ENCODE measurements around the gene BMPR2. TPM values are rescaled to one million over a fixed set of nuclear protein-coding genes. Genes with fewer than 3 reads are reported as not detected.
"Not testable (repeated sequence)": the region's sequence is repeated elsewhere in the genome, so short reads cannot be mapped to it uniquely, and the experiment has no call there.

The BMPR2 gene
- total RNA-seq, 1 experiment from 2014 or later: 28.1 TPM

DNA sequence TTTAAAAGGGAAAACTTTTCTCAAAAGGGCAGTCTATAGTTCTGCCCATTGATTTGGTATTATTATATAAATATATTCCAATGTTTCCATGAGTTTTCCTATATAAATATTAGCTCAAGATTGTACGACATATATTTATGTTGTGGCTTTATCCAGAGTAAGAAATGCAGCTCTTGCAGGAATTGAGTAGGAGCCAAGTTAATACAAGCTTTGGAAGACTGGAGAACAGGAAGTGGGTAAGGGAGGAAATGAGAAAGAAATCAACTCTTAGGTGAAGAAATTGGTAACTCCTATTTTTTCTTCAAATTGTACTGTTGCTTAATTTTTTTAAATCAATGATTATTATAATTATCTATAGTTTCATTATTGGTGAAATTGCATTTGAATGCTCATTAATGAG, 153.3 kb downstream of the BMPR2 start:
- H3K27me3 Mint-ChIP-seq (ENCODE audit: insufficient read depth, unreplicated experiment): no peaks in the 10 kb centered on the region
- H3K4me3 Mint-ChIP-seq (ENCODE audit: unreplicated experiment): no peak overlapping the region

DNA sequence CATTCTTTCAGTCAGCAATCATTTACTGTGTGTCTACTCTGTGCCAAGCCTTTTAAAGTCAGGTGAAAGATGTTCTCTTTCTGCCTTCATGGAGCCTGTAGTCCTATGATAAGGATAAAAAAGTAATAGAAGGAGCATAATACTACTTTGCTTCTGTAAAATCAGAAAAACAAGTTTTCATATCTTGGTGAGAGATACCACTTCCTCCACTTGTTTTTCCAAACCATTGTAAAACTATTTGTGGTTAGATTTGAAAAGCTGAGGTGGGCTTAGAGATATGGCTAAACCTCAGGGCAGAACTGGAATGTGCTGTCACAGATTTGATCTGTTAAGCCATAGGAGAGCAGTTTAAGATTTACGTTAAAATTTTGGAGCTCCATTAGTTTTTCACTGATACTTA, 153.9 kb downstream of the BMPR2 start:
- no peak for DNase-seq
- Histone ChIP-seq H3K9me3 (no peaks in the 10 kb centered on the region), H3K4me3 (ENCODE audit: low read depth, low read length) (no peak overlapping the region), H3K36me3 (ENCODE audit: control insufficient read depth, insufficient read depth, low read length) (no peaks in the 10 kb centered on the region), H3K4me1 (no peaks in the 10 kb centered on the region), H3K27me3 (replicated peaks; ENCODE audit: control insufficient read depth, insufficient read depth, low read length) (no peaks in the 10 kb centered on the region)
- CTCF ChIA-PET: no interaction called here
- Mint-ChIP-seq H3K9me3 (ENCODE audit: unreplicated experiment) (no peaks in the 10 kb centered on the region), H3K36me3 (ENCODE audit: insufficient read depth, unreplicated experiment) (no peaks in the 10 kb centered on the region), H3K27me3 (ENCODE audit: insufficient read depth, unreplicated experiment) (no peaks in the 10 kb centered on the region), H3K27ac (ENCODE audit: unreplicated experiment) (no peak overlapping the region), H3K4me1 (ENCODE audit: low read depth, unreplicated experiment) (no peaks in the 10 kb centered on the region), H3K4me3 (ENCODE audit: unreplicated experiment) (no peak overlapping the region)
- TF ChIP-seq, protein P1, sequence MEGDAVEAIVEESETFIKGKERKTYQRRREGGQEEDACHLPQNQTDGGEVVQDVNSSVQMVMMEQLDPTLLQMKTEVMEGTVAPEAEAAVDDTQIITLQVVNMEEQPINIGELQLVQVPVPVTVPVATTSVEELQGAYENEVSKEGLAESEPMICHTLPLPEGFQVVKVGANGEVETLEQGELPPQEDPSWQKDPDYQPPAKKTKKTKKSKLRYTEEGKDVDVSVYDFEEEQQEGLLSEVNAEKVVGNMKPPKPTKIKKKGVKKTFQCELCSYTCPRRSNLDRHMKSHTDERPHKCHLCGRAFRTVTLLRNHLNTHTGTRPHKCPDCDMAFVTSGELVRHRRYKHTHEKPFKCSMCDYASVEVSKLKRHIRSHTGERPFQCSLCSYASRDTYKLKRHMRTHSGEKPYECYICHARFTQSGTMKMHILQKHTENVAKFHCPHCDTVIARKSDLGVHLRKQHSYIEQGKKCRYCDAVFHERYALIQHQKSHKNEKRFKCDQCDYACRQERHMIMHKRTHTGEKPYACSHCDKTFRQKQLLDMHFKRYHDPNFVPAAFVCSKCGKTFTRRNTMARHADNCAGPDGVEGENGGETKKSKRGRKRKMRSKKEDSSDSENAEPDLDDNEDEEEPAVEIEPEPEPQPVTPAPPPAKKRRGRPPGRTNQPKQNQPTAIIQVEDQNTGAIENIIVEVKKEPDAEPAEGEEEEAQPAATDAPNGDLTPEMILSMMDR (IDR thresholded peaks at IDR 0.05; ENCODE audit: insufficient read depth in 1 of 2, low read depth in 1 of 2, low read length in 1 of 2, severe bottlenecking in 1 of 2, unreplicated experiment in 1 of 2): no peak
- POLR2A ChIA-PET: interaction anchor here (0.6 kb wide), 1 partner anchor 251 kb away, joined by 3 read pairs; no protein-coding TSS in a partner anchor
- no TSS peak for BruUV-seq (replicated peaks)
- intact Hi-C loops (cut with micrococcal nuclease; ENCODE audit: unreplicated experiment): no loop called here

More for the DNA sequence above, 153.3 kb downstream of the BMPR2 start:
- Histone ChIP-seq H3K36me3 (ENCODE audit: control insufficient read depth, insufficient read depth, low read length) (no peaks in the 10 kb centered on the region), H3K27me3 (replicated peaks; ENCODE audit: control insufficient read depth, insufficient read depth, low read length) (no peaks in the 10 kb centered on the region), H3K9me3 (no peaks in the 10 kb centered on the region), H3K4me3 (ENCODE audit: low read depth, low read length) (no peak overlapping the region), H3K4me1 (no peaks in the 10 kb centered on the region)
- BruUV-seq (replicated peaks): no TSS peak
- intact Hi-C loops (cut with micrococcal nuclease; ENCODE audit: unreplicated experiment): no loop called here
- H3K9me3 Mint-ChIP-seq (ENCODE audit: unreplicated experiment): no peaks in the 10 kb centered on the region
- POLR2A ChIA-PET: no interaction called here
- no peak overlapping the region for H3K27ac Mint-ChIP-seq (ENCODE audit: unreplicated experiment)
- no peaks in the 10 kb centered on the region for H3K36me3 Mint-ChIP-seq (ENCODE audit: insufficient read depth, unreplicated experiment)
- CTCF ChIA-PET: no interaction called here
- TF ChIP-seq, protein P1 (IDR thresholded peaks at IDR 0.05; ENCODE audit: insufficient read depth in 1 of 2, low read depth in 1 of 2, low read length in 1 of 2, severe bottlenecking in 1 of 2, unreplicated experiment in 1 of 2): no peak
- DNase-seq: no peak
- H3K4me1 Mint-ChIP-seq (ENCODE audit: low read depth, unreplicated experiment): no peaks in the 10 kb centered on the region

DNA sequence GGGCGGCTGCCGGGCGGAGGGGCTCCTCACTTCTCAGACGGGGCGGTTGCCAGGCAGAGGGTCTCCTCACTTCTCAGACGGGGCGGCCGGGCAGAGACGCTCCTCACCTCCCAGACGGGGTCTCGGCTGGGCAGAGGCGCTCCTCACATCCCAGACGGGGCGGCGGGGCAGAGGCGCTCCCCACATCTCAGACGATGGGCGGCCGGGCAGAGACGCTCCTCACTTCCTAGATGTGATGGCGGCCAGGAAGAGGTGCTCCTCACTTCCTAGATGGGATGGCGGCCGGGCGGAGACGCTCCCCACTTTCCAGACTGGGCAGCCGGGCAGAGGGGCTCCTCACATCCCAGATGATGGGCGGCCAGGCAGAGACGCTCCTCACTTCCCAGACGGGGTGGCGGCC, 159.2 kb downstream of the BMPR2 start:
- H3K9me3 Mint-ChIP-seq (ENCODE audit: unreplicated experiment); H3K9me3 ChIP-seq; POLR2A ChIA-PET; CTCF ChIA-PET; H3K27me3 ChIP-seq (replicated peaks; ENCODE audit: control insufficient read depth, insufficient read depth, low read length); DNase-seq; BruUV-seq (replicated peaks); intact Hi-C loops (cut with micrococcal nuclease; ENCODE audit: unreplicated experiment); H3K27ac Mint-ChIP-seq (ENCODE audit: unreplicated experiment); H3K36me3 Mint-ChIP-seq (ENCODE audit: insufficient read depth, unreplicated experiment); H3K36me3 ChIP-seq (ENCODE audit: control insufficient read depth, insufficient read depth, low read length); H3K4me3 Mint-ChIP-seq (ENCODE audit: unreplicated experiment); H3K4me3 ChIP-seq (ENCODE audit: low read depth, low read length); H3K27me3 Mint-ChIP-seq (ENCODE audit: insufficient read depth, unreplicated experiment); H3K4me1 ChIP-seq; H3K4me1 Mint-ChIP-seq (ENCODE audit: low read depth, unreplicated experiment): not testable (repeated sequence)

DNA sequence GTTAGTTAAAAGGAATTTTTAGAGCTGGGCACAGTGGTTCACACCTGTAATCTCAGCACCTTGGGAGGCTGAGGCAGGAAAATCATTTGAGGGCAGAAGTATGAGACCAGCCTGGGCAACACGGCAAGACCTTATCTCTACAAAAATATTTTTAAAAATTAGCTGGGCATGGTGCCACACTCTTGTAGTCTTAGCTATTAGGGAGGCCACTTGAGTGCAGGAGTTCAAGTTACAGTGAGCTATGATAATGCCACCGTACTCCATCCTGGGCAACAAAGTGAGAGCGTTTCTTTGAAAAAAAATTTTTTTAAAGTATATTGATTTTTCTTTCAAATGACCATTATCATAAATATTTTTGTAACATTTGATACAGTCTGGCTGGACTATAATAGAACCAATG, 165.0 kb downstream of the BMPR2 start:
- ChIA-PET POLR2A (no interaction called here), CTCF (no interaction called here)
- Mint-ChIP-seq H3K27ac (ENCODE audit: unreplicated experiment) (no peak overlapping the region), H3K4me1 (ENCODE audit: low read depth, unreplicated experiment) (no peaks in the 10 kb centered on the region), H3K9me3 (ENCODE audit: unreplicated experiment) (no peaks in the 10 kb centered on the region), H3K27me3 (ENCODE audit: insufficient read depth, unreplicated experiment) (no peaks in the 10 kb centered on the region), H3K4me3 (ENCODE audit: unreplicated experiment) (no peak overlapping the region), H3K36me3 (ENCODE audit: insufficient read depth, unreplicated experiment) (peaks cover 25% of the 10 kb centered on the region)
- BruUV-seq (replicated peaks): no TSS peak
- TF ChIP-seq, protein P1 (IDR thresholded peaks at IDR 0.05; ENCODE audit: insufficient read depth in 1 of 2, low read depth in 1 of 2, low read length in 1 of 2, severe bottlenecking in 1 of 2, unreplicated experiment in 1 of 2): no peak
- Histone ChIP-seq H3K9me3 (no peaks in the 10 kb centered on the region), H3K4me1 (no peaks in the 10 kb centered on the region), H3K27me3 (replicated peaks; ENCODE audit: control insufficient read depth, insufficient read depth, low read length) (no peaks in the 10 kb centered on the region), H3K36me3 (ENCODE audit: control insufficient read depth, insufficient read depth, low read length) (no peaks in the 10 kb centered on the region), H3K4me3 (ENCODE audit: low read depth, low read length) (no peak overlapping the region)
- intact Hi-C loops (cut with micrococcal nuclease; ENCODE audit: unreplicated experiment): no loop called here
- DNase-seq: no peak
